Measurements from ENCODE around the gene NAA40. TPM values are rescaled to one million over a fixed set of nuclear protein-coding genes. Genes with fewer than 3 reads are reported as not detected.
A peak's percentile ranks its signal among the peaks of the same experiment; 100 is the strongest.

The NAA40 gene
- total and polyA plus RNA-seq, 2 of the 13 experiments (the other 11 are each of a cell fraction or from before 2014, with no cell fraction given), result 11.1 to 17.9 TPM

GRCh38 chr11:63986156-63986931, 47.5 kb downstream of the NAA40 start, which contains the start of gene OTUB1 (continued):
- TF ChIP-seq DZIP1 (CRISPR knock-in tag; IDR thresholded peaks at IDR 0.05), result no peak

GRCh38 chr11:63986932-63987513, 48.2 kb downstream of the NAA40 start:
- Histone ChIP-seq H3K36me3 (replicated peaks in 1 of 2; ENCODE audit: control insufficient read depth in 1 of 2, insufficient read depth in 2 of 2, low read length in 2 of 2) (peaks cover 3 to 23% of the 10 kb centered on the region in 2 experiments; a peak in 4 of 5 replicates), H3K9ac (ENCODE audit: insufficient read depth, low read depth, low read length) (peak overlapping the region; percentile 95), H2AFZ (ENCODE audit: low read length) (no peak overlapping the region), H3K4me2 (ENCODE audit: low read depth, low read length) (peak overlapping the region; percentile 70), H3K27ac (ENCODE audit: extremely low read length, insufficient read depth, low read length) (peak overlapping the region; percentile 89), H4K20me1 (ENCODE audit: insufficient read depth, low read length) (no peaks in the 10 kb centered on the region), H3K4me1 (ENCODE audit: insufficient read depth, low read length) (peaks cover 19% of the 10 kb centered on the region), H3K4me3 (replicated peaks in 1 of 3; ENCODE audit: insufficient read depth in 1 of 3, low read depth in 2 of 3, low read length in 3 of 3) (peak overlapping the region; percentile 87 to 97 (median 95)), H3K79me2 (ENCODE audit: insufficient read depth, low read length) (peaks cover 23% of the 10 kb centered on the region), H3K27me3 (ENCODE audit: control insufficient read depth in 1 of 2, insufficient read depth in 2 of 2, low read length in 2 of 2) (no peaks in the 10 kb centered on the region), H3K9me3 (ENCODE audit: low read length) (no peaks in the 10 kb centered on the region)
- DNase-seq (ENCODE audit: low spot score) (no peak), ATAC-seq (no peak), FAIRE-seq (no peak)
- BruUV-seq (replicated peaks), result TSS peak; percentile 79
- in situ Hi-C loops (cut with HindIII; ENCODE audit: extremely low pct_ligation_motif_present, low pct_unique_long_range_greater_than_20kb) (no loop called here), intact Hi-C loops (cut with micrococcal nuclease; ENCODE audit: unreplicated experiment) (no loop called here)
- ChIA-PET POLR2A (interaction anchor here (0.7 to 3.1 kb wide), 2 partner anchors 13 to 20 kb away, joined by 3 to 12 read pairs; partner anchors contain the start of gene COX8A), CTCF (ENCODE audit: low intra/inter-chr PET ratio, low total read pairs) (no interaction called here)
- WGBS (ENCODE audit: low lambda C conversion rate), result 2% methylated on average over 14 of the region's 25 CpGs
- TF ChIP-seq ZNF296 (CRISPR knock-in tag; conservative IDR thresholded peaks at IDR 0.05) (0 out of 2 replicates have a peak, but pooled peaks have one; percentile 53), MED8 (CRISPR knock-in tag; IDR thresholded peaks at IDR 0.05; ENCODE audit: insufficient replicate concordance) (peak; percentile 5), ZNF605 (CRISPR knock-in tag; IDR thresholded peaks at IDR 0.05) (peak; percentile 10; the same call in 1 of the 2 replicates), ZFP91 (CRISPR knock-in tag; IDR thresholded peaks at IDR 0.05; ENCODE audit: borderline replicate concordance) (0 out of 2 replicates have a peak, but pooled peaks have one; percentile 15), KIAA2018 (CRISPR knock-in tag; IDR thresholded peaks at IDR 0.05; ENCODE audit: borderline replicate concordance) (no peak)
